Heart right ventricle (tissue), 16 donors: Measurements from ENCODE around the gene ZBTB3. TPM values are rescaled to one million over a fixed set of nuclear protein-coding genes. Genes with fewer than 3 reads are reported as not detected.

ENCODE experiments used
- ATAC-seq, 8 donors: fragments of 200-7000 bp; cut with Tn5 transposase; one replicate each; pipeline ENCODE4 v1.9.1; 2020; ENCODE audit warnings: mild to moderate bottlenecking in 8 of 8, moderate library complexity in 8 of 8, moderate number of reproducible peaks in 1 of 8
- DNase-seq, 2 donors: peaks; one replicate each; pipeline ENCODE4 v3.0.0-alpha.2; 2020
- H3K27ac ChIP-seq, 10 donors: fragments of 200-600 bp; sonication (generic) in 2 of 10; one replicate each; pipeline versions ENCODE4 v1.5.0 to v1.8.0; 2020 to 2022; ENCODE audit warnings: mild to moderate bottlenecking in 3 of 10
- H3K27me3 ChIP-seq, 7 donors: fragments of 200-600 bp; one replicate each; pipeline ENCODE4 v1.8.0; 2021 to 2022; ENCODE audit warnings: mild to moderate bottlenecking in 2 of 7
- H3K36me3 ChIP-seq, 9 donors: fragments of 200-600 bp; sonication (generic) in 1 of 9; one replicate each; pipeline versions ENCODE4 v1.5.0 to v1.8.0; 2020 to 2022; ENCODE audit warnings: mild to moderate bottlenecking in 2 of 9
- H3K4me1 ChIP-seq, 9 donors: fragments of 200-600 bp; sonication (generic) in 1 of 9; one replicate each; pipeline versions ENCODE4 v1.5.0 to v1.8.0; 2020 to 2022; ENCODE audit warnings: mild to moderate bottlenecking in 4 of 9
- H3K4me3 ChIP-seq, 10 donors: fragments of 200-600 bp; sonication (generic) in 2 of 10; one replicate each; pipeline versions ENCODE4 v1.5.0 to v1.8.0; 2020 to 2022; ENCODE audit warnings: mild to moderate bottlenecking in 7 of 10, moderate library complexity in 2 of 10
- H3K9me3 ChIP-seq, 11 donors: fragments of 200-600 bp in 10 of 11; sonication (generic) in 2 of 11; one replicate each; pipeline versions ENCODE4 v1.5.0 to v1.8.0; 2013 to 2022; ENCODE audit warnings: mild to moderate bottlenecking in 2 of 11, control low read depth in 1 of 11, moderate library complexity in 1 of 11
- WGBS, 2 donors: extraction: QIAGEN DNeasy Blood & Tissue Kit; methylation state at CpG; one replicate each; pipeline ENCODE4 v1.1.7; 2013; ENCODE audit warnings: inconsistent platforms in 1 of 2; 5-methylcytosine and 5-hydroxymethylcytosine counted together
- intact Hi-C, 10 donors: fragments of 100-400 bp; cut with DNase I; formaldehyde crosslinking; loops; one replicate each; pipeline versions ENCODE4 v1.11.1 to v1.14.2; 2022
- polyA plus RNA-seq, 2 donors: library from polyadenylated mRNA; stranded (reverse); fragments of 200-250 nt; gene quantifications; one replicate each; pipeline ENCODE4 v1.2.3, GENCODE V29; 2013
- total RNA-seq, 10 donors: library from RNA; stranded (reverse); fragmentation: NEBNext Ultra II Directional in 3 of 10; extraction: Animal tissue kit (Norgen Biotek cat#: 25700) in 3 of 10; gene quantifications; one replicate each; pipeline versions ENCODE4 v1.2.1 to v1.2.4, GENCODE V29; 2021 to 2023
- TF ChIP-seq, protein P1 (sequence below), 9 donors: fragments of 200-600 bp; sonication (generic) in 2 of 9; IDR thresholded peaks; one replicate each; pipeline versions ENCODE4 v1.5.0 to v1.8.0; 2021 to 2022; ENCODE audit warnings: antibody characterized with exemption in 9 of 9, mild to moderate bottlenecking in 5 of 9, moderate library complexity in 1 of 9
- donor health status: Arrhythmogenic right ventricular cardiomyopathy.
- donor health status: ischemic (EF 13 %, LVEDD 7.1; RV severe dilation, severe dysfunction).
- donor health status: healthy with polysubstance abuse.
- donor health status: DM: no; HTN: yes; CAD: no.
- donor health status: DM: no; HTN: no; CAD: no.
- donor health status: ischemic (EF 25% LVEDD 6.9; RV normal size, moderate dysfunction).
- donor health status: ischemic (EF 25% LVEDD 5.7; RV mildly dilated, moderate dysfunction).
- donor health status: healthy.
- donor health status: DM: yes; HTN: yes; CAD: no.
- donor health status: Ischemic cardiomyopathy.
- donor health status: ischemic (EF 35%, LVEDD 5.7; RV mildly dilated, moderate dysfunction).
- donor health status: nonischemic (EF 11% LVEDD 7.7; RV severe dilation, severe dysfunction).
- donor health status: DM: yes; HTN: yes; CAD: no.
- donor health status: PGD.
- donor health status: ischemic (EF 29% LVEDD 5.4; RV normal size, mild dysfunction).
- donor health status: nonischemic (EF 23%, LVEDD 6.1; RV moderate dilation, normal function).

Gene ZBTB3
- total and polyA plus RNA-seq, 12 donors = 2.2 to 14.9 (median 9.5) TPM

DNA sequence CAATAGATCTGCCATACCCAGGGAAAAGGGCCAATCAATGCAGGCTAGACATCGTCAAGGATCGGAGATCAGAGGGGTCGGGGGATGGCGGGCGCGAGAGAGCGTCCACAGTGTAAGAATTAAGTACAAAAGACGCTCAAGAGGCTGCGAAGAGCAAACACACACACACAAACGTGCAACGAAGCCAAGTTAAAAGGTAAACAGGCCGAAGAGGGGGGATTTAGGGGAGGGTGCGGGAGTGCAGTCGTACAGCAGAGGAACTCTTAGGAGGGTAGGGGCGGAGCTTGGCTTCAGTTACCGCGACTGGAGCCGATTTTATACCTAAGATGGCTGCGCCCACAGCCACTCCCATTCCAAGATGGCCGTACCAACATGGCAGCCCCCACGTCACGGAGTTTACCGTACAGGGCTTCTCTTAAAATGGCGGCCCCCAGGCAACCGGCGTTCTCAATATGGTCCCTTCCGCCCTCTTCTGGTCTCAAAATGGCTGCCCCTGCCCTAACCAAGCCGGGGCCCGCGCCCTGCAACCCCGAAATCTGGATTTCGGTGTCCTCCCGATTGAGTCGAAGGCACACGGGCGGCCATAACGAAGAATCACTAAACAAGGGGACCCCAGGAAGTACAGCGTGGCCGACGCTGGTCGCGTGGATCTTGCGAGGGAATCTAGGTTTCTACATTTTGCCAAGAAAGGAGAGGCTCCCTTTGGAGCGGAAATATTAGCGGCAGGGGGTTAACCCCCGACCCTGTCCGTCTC lies 44.5 kb downstream of the ZBTB3 start:
- TF ChIP-seq, protein P1, sequence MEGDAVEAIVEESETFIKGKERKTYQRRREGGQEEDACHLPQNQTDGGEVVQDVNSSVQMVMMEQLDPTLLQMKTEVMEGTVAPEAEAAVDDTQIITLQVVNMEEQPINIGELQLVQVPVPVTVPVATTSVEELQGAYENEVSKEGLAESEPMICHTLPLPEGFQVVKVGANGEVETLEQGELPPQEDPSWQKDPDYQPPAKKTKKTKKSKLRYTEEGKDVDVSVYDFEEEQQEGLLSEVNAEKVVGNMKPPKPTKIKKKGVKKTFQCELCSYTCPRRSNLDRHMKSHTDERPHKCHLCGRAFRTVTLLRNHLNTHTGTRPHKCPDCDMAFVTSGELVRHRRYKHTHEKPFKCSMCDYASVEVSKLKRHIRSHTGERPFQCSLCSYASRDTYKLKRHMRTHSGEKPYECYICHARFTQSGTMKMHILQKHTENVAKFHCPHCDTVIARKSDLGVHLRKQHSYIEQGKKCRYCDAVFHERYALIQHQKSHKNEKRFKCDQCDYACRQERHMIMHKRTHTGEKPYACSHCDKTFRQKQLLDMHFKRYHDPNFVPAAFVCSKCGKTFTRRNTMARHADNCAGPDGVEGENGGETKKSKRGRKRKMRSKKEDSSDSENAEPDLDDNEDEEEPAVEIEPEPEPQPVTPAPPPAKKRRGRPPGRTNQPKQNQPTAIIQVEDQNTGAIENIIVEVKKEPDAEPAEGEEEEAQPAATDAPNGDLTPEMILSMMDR (IDR thresholded peaks at IDR 0.05) = peak in 5 of 9 donors; percentile 15 to 46 (median 27)
- DNase-seq (peak; percentile 95 to 99), ATAC-seq (peak; percentile 80 to 92 (median 87))
- H3K27me3 ChIP-seq = no peaks in the 10 kb centered on the region
- H3K27ac ChIP-seq = peak overlapping the region; percentile 89 to 100 (median 98)
- H3K36me3 ChIP-seq = peaks cover 0 to 44% (median 14%) of the 10 kb centered on the region in 9 donors
- peak overlapping the region; percentile 47 to 75 (median 68) for H3K4me3 ChIP-seq
- 1% methylated on average over 47 of the region's 47 CpGs for WGBS, 2 donors
- H3K9me3 ChIP-seq = no peaks in the 10 kb centered on the region
- peaks cover 26 to 73% (median 49%) of the 10 kb centered on the region in 9 donors for H3K4me1 ChIP-seq
- intact Hi-C loops = loop anchor here in 3 of 10 donors (2.0 to 5.0 kb wide), 4 partner anchors 17 to 133 kb away; partner anchors contain the start of genes LBHD1 (in 2 of the 3), UQCC3 (in 2 of the 3), C11orf98 (in 1 of the 3) and CSKMT (in 1 of the 3)

DNA sequence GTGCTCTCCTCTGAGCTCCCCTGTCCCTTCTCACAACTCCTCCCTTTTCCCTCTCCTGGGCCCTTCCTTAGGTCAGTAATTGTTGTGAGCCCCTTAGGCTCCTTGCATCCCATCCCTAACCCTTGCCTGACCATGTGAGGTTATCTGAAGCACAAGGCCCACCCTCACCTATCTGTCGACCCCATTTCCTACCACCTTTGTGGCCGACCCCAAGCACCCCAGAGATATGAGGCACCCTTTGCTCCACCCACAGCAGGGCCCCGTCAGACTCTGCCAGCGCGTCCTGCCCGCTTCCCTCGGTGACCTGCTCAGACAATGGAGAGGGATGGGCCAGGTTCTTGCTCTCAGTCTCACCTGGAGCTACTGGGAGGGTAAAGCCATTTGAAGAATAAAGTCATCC lies 45.2 kb downstream of the ZBTB3 start:
- peaks cover 26 to 73% (median 48%) of the 10 kb centered on the region in 9 donors for H3K4me1 ChIP-seq
- 4% methylated on average over 7 of the region's 7 CpGs for WGBS, 2 donors
- intact Hi-C loops = loop anchor here in 3 of 10 donors (2.0 to 5.0 kb wide), 4 partner anchors 18 to 134 kb away; partner anchors contain the start of genes LBHD1 (in 2 of the 3), UQCC3 (in 2 of the 3), C11orf98 (in 1 of the 3) and CSKMT (in 1 of the 3)

DNA sequence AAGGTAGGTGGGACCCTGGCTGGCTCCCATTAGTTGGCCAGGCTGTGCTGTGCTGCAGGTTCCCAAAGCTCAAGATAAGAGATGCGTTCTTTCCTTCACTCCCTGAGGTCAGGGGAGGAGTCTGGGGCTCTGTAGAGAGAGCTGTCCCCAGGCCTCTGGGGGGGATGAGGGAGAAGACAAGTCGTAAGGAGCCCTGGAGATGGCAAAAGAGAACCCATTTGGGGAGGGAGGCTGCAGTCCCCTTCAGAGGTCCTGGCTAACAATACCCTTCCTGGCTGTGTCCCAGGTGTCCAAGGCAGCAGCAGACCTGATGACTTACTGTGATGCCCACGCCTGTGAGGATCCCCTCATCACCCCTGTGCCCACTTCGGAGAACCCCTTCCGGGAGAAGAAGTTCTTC lies 45.6 kb downstream of the ZBTB3 start:
- intact Hi-C loops = loop anchor here in 3 of 10 donors (2.0 to 5.0 kb wide), 4 partner anchors 18 to 134 kb away; partner anchors contain the start of genes LBHD1 (in 2 of the 3), UQCC3 (in 2 of the 3), C11orf98 (in 1 of the 3) and CSKMT (in 1 of the 3)
- DNase-seq (no peak), ATAC-seq (peak in 1 of 8 donors; percentile 0)
- TF ChIP-seq, protein P1 (IDR thresholded peaks at IDR 0.05) = no peak
- WGBS, 2 donors = 66 to 74% methylated on average over 5 of the region's 5 CpGs
- peak overlapping the region in 8 of 10 donors; percentile 47 to 75 (median 70) for H3K4me3 ChIP-seq
- H3K4me1 ChIP-seq = peaks cover 26 to 73% (median 45%) of the 10 kb centered on the region in 9 donors
- peak overlapping the region in 8 of 10 donors; percentile 22 to 100 (median 98) for H3K27ac ChIP-seq
- peaks cover 0 to 34% (median 7%) of the 10 kb centered on the region in 9 donors for H3K36me3 ChIP-seq
- no peaks in the 10 kb centered on the region for H3K9me3 ChIP-seq
- H3K27me3 ChIP-seq = no peaks in the 10 kb centered on the region

More for the DNA sequence above, 45.2 kb downstream of the ZBTB3 start:
- H3K4me3 ChIP-seq = peak overlapping the region; percentile 43 to 75 (median 68)
- peaks cover 0 to 38% (median 11%) of the 10 kb centered on the region in 9 donors for H3K36me3 ChIP-seq
- TF ChIP-seq, protein P1 (IDR thresholded peaks at IDR 0.05) = no peak
- peak in 3 of 8 donors; percentile 1 to 8 (median 1) for ATAC-seq
- DNase-seq = no peak
- H3K27me3 ChIP-seq = no peaks in the 10 kb centered on the region
- H3K27ac ChIP-seq = peak overlapping the region; percentile 44 to 100 (median 98)
- H3K9me3 ChIP-seq = no peaks in the 10 kb centered on the region

DNA sequence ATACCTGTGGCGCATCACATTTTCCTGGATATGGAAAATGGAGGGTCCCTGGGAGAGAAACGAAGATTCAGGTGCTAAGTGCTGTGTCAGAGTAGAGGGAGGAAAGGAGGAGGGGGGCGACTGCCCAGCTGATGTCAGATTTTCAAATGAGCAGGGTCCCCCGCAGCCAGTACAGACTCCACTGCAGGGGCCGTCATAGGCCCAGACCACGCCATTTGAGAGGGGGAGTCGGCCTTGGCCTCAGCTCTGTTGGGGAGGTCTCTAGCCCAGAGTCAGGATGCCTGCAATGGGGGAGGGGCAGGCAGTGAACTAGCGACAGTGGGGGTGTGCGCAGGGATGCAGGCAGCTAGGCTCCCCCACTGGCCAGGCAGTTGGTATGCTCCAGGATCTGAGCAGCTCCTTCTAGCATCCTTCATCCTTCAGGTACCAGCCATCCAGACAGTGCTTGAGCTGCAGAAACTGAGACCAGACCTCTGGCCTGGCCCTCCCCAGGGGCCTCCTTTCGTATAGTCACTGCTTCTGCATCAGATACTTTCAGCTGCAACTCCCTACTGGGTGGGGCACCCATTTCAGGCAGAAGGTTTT lies 46.6 kb downstream of the ZBTB3 start, which contains the start of the genes BSCL2 and GNG3:
Gene BSCL2, minus strand, starts transcription at position 148 of the 585 bp plus-strand sequence. CDS start 229 bp downstream, outside the sequence.
Gene GNG3, plus strand, starts transcription at position 400 of the 585 bp plus-strand sequence. CDS start 620 bp downstream, outside the sequence.
- no peaks in the 10 kb centered on the region for H3K9me3 ChIP-seq
- no peak for ATAC-seq
- H3K36me3 ChIP-seq = peaks cover 0 to 26% (median 3%) of the 10 kb centered on the region in 9 donors
- peaks cover 23 to 64% (median 40%) of the 10 kb centered on the region in 9 donors for H3K4me1 ChIP-seq
- WGBS, 2 donors = 70 to 83% methylated on average over 10 of the region's 10 CpGs
- peak within 1 kb of the TSS; percentile 42 to 90 (median 72) for H3K4me3 ChIP-seq
- TF ChIP-seq, protein P1 (IDR thresholded peaks at IDR 0.05) = no peak
- no peak for DNase-seq
- peak within 1 kb of the TSS; percentile 63 to 100 (median 96) for H3K27ac ChIP-seq
- no peaks in the 10 kb centered on the region for H3K27me3 ChIP-seq
- intact Hi-C loops = loop anchor here in 3 of 10 donors (5.0 kb wide), 3 partner anchors 35 to 135 kb away; partner anchors contain the start of genes LBHD1 (in 2 of the 3), UQCC3 (in 2 of the 3), C11orf98 (in 1 of the 3) and CSKMT (in 1 of the 3)
